K562 (cell line): Measurements from ENCODE around the gene ORMDL3. TPM values are rescaled to one million over a fixed set of nuclear protein-coding genes. Genes with fewer than 3 reads are reported as not detected.
A peak's percentile ranks its signal among the peaks of the same experiment; 100 is the strongest.

ENCODE experiments used
- ARID1B ChIP-seq: fragments of 450-650 bp; IDR thresholded peaks from 2 replicates; pipeline ENCODE4 v1.6.1; 2016; ENCODE audit warnings: antibody characterized with exemption, mild to moderate bottlenecking, inconsistent platforms
- CEBPG ChIP-seq, 3 experiments: fragments of 200-800 bp in 1 of 3; sonication (Bioruptor generic) in 1 of 3; sonication (generic) in 1 of 3; formaldehyde crosslinking in 1 of 3; IDR thresholded peaks in 2 of 3; conservative IDR thresholded peaks in 1 of 3; 2 replicates each; pipeline versions ENCODE4 v1.6.1 to v1.8.0; 2016 to 2022; ENCODE audit warnings: missing compliant biosample characterization in 2 of 3, missing genetic modification characterization in 2 of 3, mild to moderate bottlenecking in 1 of 3, missing genetic modification reagents in 1 of 3
- MEF2A ChIP-seq: IDR thresholded peaks from 2 replicates; pipeline ENCODE4 v1.6.1; 2011; ENCODE audit warnings: low read depth, mild to moderate bottlenecking, low read length, moderate library complexity; ENCODE audit not compliant: control insufficient read depth
- NCOR1 ChIP-seq: fragments of 450-650 bp; IDR thresholded peaks from 2 replicates; pipeline ENCODE4 v1.6.1; 2016; ENCODE audit warnings: mild to moderate bottlenecking, moderate library complexity
- SAP30 ChIP-seq: fragments of 200-600 bp; sonication (generic); IDR thresholded peaks from 2 replicates; pipeline ENCODE4 v1.6.1; 2012; ENCODE audit warnings: borderline replicate concordance, low read depth, mild to moderate bottlenecking, moderate library complexity, low read length, control low read depth, inconsistent platforms; ENCODE audit not compliant: insufficient read depth, poor library complexity, severe bottlenecking
- SOX6 ChIP-seq: fragments of 450-650 bp; IDR thresholded peaks from 2 replicates; pipeline ENCODE4 v1.6.1; 2014; ENCODE audit warnings: mild to moderate bottlenecking
- SPI1 ChIP-seq: IDR thresholded peaks from 2 replicates; pipeline ENCODE4 v1.6.1; 2011; ENCODE audit warnings: low read depth, low read length, control low read depth, borderline replicate concordance
- TBL1XR1 ChIP-seq, 2 experiments: IDR thresholded peaks; 2 replicates each; pipeline ENCODE4 v1.6.1; 2012; ENCODE audit warnings: improper control_type of control experiment in 2 of 2, low read length in 2 of 2, mild to moderate bottlenecking in 1 of 2
- ZC3H11A ChIP-seq: IDR thresholded peaks from 2 replicates; pipeline ENCODE4 v1.6.1; 2012; ENCODE audit warnings: low read depth, low read length, improper control_type of control experiment
- ZNF121 ChIP-seq: sonication (generic); formaldehyde crosslinking; conservative IDR thresholded peaks from 2 replicates; pipeline ENCODE4 v1.8.0; 2022; ENCODE audit warnings: missing genetic modification reagents
- ZNF133 ChIP-seq: fragments of 250-450 bp; sonication (Bioruptor Pico); IDR thresholded peaks from 2 replicates; pipeline ENCODE4 v1.4.0; 2020; ENCODE audit warnings: mild to moderate bottlenecking
- ZNF318 ChIP-seq, 2 experiments: fragments of 450-650 bp; IDR thresholded peaks; 2 replicates each; pipeline ENCODE4 v1.6.1; 2016; ENCODE audit warnings: mild to moderate bottlenecking in 2 of 2, borderline replicate concordance in 1 of 2, low read depth in 1 of 2, moderate library complexity in 1 of 2
- ZNF707 ChIP-seq: fragments of 250-450 bp; sonication (Bioruptor Pico); conservative IDR thresholded peaks from 2 replicates; pipeline ENCODE4 v1.8.0; 2022; ENCODE audit warnings: inconsistent platforms, mild to moderate bottlenecking, moderate library complexity
- polyA plus RNA-seq, 8 experiments: library from polyadenylated mRNA; depleted of rRNA in 4 of 8; stranded (reverse) in 5 of 8; unstranded in 3 of 8; fragments of >200 nt; fragmentation: Nextera tagmentation in 2 of 8; fragmentation: Illumina TruSeq in 1 of 8; extraction: Ambion mirVana in 2 of 8; extraction: Trizol in 1 of 8; gene quantifications; 2 replicates each; pipeline versions ENCODE4 v1.2.1 to v1.2.3, GENCODE V29; 2011 to 2014; ENCODE audit warnings: inconsistent platforms in 1 of 8, missing spikeins in 1 of 8
- total RNA-seq, 7 experiments: library from RNA; depleted of rRNA in 6 of 7; stranded (reverse); fragments of >200 nt in 6 of 7; fragmentation: Illumina TruSeq in 2 of 7; extraction: Trizol in 2 of 7; gene quantifications; 2 replicates each; pipeline versions ENCODE4 v1.2.1 to v1.2.3, GENCODE V29; 2011 to 2021; ENCODE audit warnings: low replicate concordance in 1 of 7
- TF ChIP-seq, protein P1 (sequence below), 2 experiments: fragments of 450-650 bp in 1 of 2; sonication (generic) in 1 of 2; formaldehyde crosslinking in 1 of 2; IDR thresholded peaks in 1 of 2; conservative IDR thresholded peaks in 1 of 2; 2 replicates each; pipeline versions ENCODE4 v1.6.1 to v1.8.1; 2016 to 2023; ENCODE audit warnings: mild to moderate bottlenecking in 2 of 2, moderate library complexity in 2 of 2, inconsistent platforms in 1 of 2, missing genetic modification reagents in 1 of 2
- TF ChIP-seq, protein P2 (sequence below): fragments of 250-450 bp; sonication (Bioruptor Pico); IDR thresholded peaks from 2 replicates; pipeline ENCODE4 v1.5.0; 2020; ENCODE audit warnings: mild to moderate bottlenecking

The ORMDL3 gene
- total and polyA plus RNA-seq, 9 of the 15 experiments (the other 6 are each of a cell fraction or from before 2014, with no cell fraction given): 2.7 to 57.4 (median 27.1) TPM

- TF ChIP-seq, protein P1, sequence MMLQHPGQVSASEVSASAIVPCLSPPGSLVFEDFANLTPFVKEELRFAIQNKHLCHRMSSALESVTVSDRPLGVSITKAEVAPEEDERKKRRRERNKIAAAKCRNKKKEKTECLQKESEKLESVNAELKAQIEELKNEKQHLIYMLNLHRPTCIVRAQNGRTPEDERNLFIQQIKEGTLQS (IDR thresholded peaks at IDR 0.05): peak; percentile 92
- TF ChIP-seq, protein P1 (CRISPR knock-in tag; conservative IDR thresholded peaks at IDR 0.05): no peak
- TF ChIP-seq ZNF121 (CRISPR knock-in tag) (0 out of 2 replicates have a peak, but pooled peaks have one; percentile 13), CEBPG (CRISPR knock-in tag; IDR thresholded peaks at IDR 0.05) (no peak), CEBPG (tag; conservative IDR thresholded peaks at IDR 0.05 in 1 of 2, IDR thresholded peaks at IDR 0.05 in 1 of 2) (peak in 1 of 2 experiments; percentile 43; a peak in 1 of 4 replicates), NCOR1 (peak; percentile 27; the same call in 1 of the 2 replicates), ZNF133 (CRISPR knock-in tag) (no peak), SOX6 (peak; percentile 59; the same call in 1 of the 2 replicates), MEF2A (peak; percentile 95), ZC3H11A (no peak), ZNF707 (CRISPR knock-in tag) (no peak), ZNF318 (IDR thresholded peaks at IDR 0.05; ENCODE audit: borderline replicate concordance in 1 of 2, low read depth in 1 of 2) (peak in 1 of 2 experiments; percentile 53; a peak in 1 of 4 replicates), SPI1 (no peak), ARID1B (peak; percentile 45), TBL1XR1 (IDR thresholded peaks at IDR 0.05; ENCODE audit: low read length in 2 of 2) (0 out of 4 replicates have a peak, but pooled peaks of 1 of the 2 experiments have one; percentile 44), SAP30 (no peak)
- TF ChIP-seq, protein P2, sequence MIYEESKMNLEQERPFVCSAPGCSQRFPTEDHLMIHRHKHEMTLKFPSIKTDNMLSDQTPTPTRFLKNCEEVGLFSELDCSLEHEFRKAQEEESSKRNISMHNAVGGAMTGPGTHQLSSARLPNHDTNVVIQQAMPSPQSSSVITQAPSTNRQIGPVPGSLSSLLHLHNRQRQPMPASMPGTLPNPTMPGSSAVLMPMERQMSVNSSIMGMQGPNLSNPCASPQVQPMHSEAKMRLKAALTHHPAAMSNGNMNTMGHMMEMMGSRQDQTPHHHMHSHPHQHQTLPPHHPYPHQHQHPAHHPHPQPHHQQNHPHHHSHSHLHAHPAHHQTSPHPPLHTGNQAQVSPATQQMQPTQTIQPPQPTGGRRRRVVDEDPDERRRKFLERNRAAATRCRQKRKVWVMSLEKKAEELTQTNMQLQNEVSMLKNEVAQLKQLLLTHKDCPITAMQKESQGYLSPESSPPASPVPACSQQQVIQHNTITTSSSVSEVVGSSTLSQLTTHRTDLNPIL (CRISPR knock-in tag): no peak
Measured at GRCh38 chr17:39928858-39929645, 1.7 kb upstream of the ORMDL3 start (continued).
